Central memory CD8-positive, alpha-beta T cell (primary cell): ENCODE data around the gene RAPGEF1.

Experiments used
- ATAC-seq: fragments of 150-1000 bp; cut with Tn5 transposase; replicated peaks from 2 replicates; pipeline ENCODE4 v1.10.0; 2022; ENCODE audit warnings: mild to moderate bottlenecking, moderate FRiP score, moderate number of reproducible peaks; ENCODE audit not compliant: poor library complexity, severe bottlenecking; ENCODE audit errors: extremely low read depth
- DNase-seq, 2 donors: peaks; one replicate each; pipeline ENCODE4 v3.0.0; 2021; ENCODE audit warnings: low spot score in 2 of 2
- H3K27ac Mint-ChIP-seq: one replicate; pipeline ENCODE4 v1.8.0; 2022; ENCODE audit warnings: low read depth, mild to moderate bottlenecking, moderate library complexity, mixed read lengths
- H3K27me3 Mint-ChIP-seq: one replicate; pipeline ENCODE4 v1.8.0; 2022; ENCODE audit warnings: mixed read lengths
- H3K36me3 Mint-ChIP-seq: one replicate; pipeline ENCODE4 v1.8.0; 2022; ENCODE audit warnings: mild to moderate bottlenecking, moderate library complexity, mixed read lengths; ENCODE audit not compliant: insufficient read depth
- H3K4me1 Mint-ChIP-seq: one replicate; pipeline ENCODE4 v1.8.0; 2022; ENCODE audit warnings: mixed read lengths
- H3K4me3 Mint-ChIP-seq: one replicate; pipeline ENCODE4 v1.8.0; 2022; ENCODE audit warnings: mild to moderate bottlenecking, moderate library complexity, mixed read lengths
- H3K9me3 Mint-ChIP-seq: one replicate; pipeline ENCODE4 v1.8.0; 2022; ENCODE audit warnings: mixed read lengths

RAPGEF1 gene

GRCh38 chr9:131743501-131743900, 3.6 kb upstream of the RAPGEF1 start:
- Mint-ChIP-seq H3K9me3 (no peaks in the 10 kb centered on the region), H3K27ac (peak overlapping the region; percentile 81), H3K4me3 (no peak overlapping the region), H3K4me1 (peaks cover 20% of the 10 kb centered on the region), H3K27me3 (no peaks in the 10 kb centered on the region), H3K36me3 (peaks cover 13% of the 10 kb centered on the region)
- no peak for ATAC-seq
- DNase-seq: no peak

GRCh38 chr9:131743096-131743495, 3.2 kb upstream of the RAPGEF1 start:
- Mint-ChIP-seq H3K36me3 (peaks cover 13% of the 10 kb centered on the region), H3K27me3 (no peaks in the 10 kb centered on the region), H3K4me1 (peaks cover 24% of the 10 kb centered on the region), H3K9me3 (no peaks in the 10 kb centered on the region), H3K27ac (no peak overlapping the region), H3K4me3 (no peak overlapping the region)
- no peak for DNase-seq
- no peak for ATAC-seq

- DNase-seq (no peak), ATAC-seq (no peak)
- peaks cover 22% of the 10 kb centered on the region for H3K36me3 Mint-ChIP-seq
- H3K4me1 Mint-ChIP-seq: peaks cover 40% of the 10 kb centered on the region
- H3K27me3 Mint-ChIP-seq: no peaks in the 10 kb centered on the region
- H3K27ac Mint-ChIP-seq: peak overlapping the region; percentile 92
- peak overlapping the region; percentile 73 for H3K4me3 Mint-ChIP-seq
- no peaks in the 10 kb centered on the region for H3K9me3 Mint-ChIP-seq
These were observed 1.0 kb upstream of the RAPGEF1 start for GRCh38 chr9:131740898-131741297.

GRCh38 chr9:131739133-131739958, 530 bp downstream of the RAPGEF1 start:
- ATAC-seq (peak; percentile 31), DNase-seq (peak in 1 of 2 donors; percentile 22)
- Mint-ChIP-seq H3K4me1 (peaks cover 53% of the 10 kb centered on the region), H3K36me3 (peaks cover 30% of the 10 kb centered on the region), H3K27me3 (no peaks in the 10 kb centered on the region), H3K27ac (peak overlapping the region; percentile 92), H3K9me3 (no peaks in the 10 kb centered on the region), H3K4me3 (peak overlapping the region; percentile 91)

- no peak for ATAC-seq
- Mint-ChIP-seq H3K36me3 (peaks cover 33% of the 10 kb centered on the region), H3K4me3 (peak overlapping the region; percentile 91), H3K9me3 (no peaks in the 10 kb centered on the region), H3K27ac (peak overlapping the region; percentile 92), H3K27me3 (no peaks in the 10 kb centered on the region), H3K4me1 (peaks cover 53% of the 10 kb centered on the region)
- DNase-seq: no peak
These were observed 1.4 kb downstream of the RAPGEF1 start for GRCh38 chr9:131738293-131739132.

GRCh38 chr9:131737426-131737825, 2.5 kb downstream of the RAPGEF1 start:
- ATAC-seq (no peak), DNase-seq (no peak)
- Mint-ChIP-seq H3K9me3 (no peaks in the 10 kb centered on the region), H3K4me3 (peak overlapping the region; percentile 71), H3K4me1 (peaks cover 61% of the 10 kb centered on the region), H3K36me3 (peaks cover 35% of the 10 kb centered on the region), H3K27ac (peak overlapping the region; percentile 91), H3K27me3 (no peaks in the 10 kb centered on the region)

- Mint-ChIP-seq H3K4me3 (peak overlapping the region; percentile 71), H3K36me3 (peaks cover 39% of the 10 kb centered on the region), H3K9me3 (no peaks in the 10 kb centered on the region), H3K27ac (peak overlapping the region; percentile 91), H3K4me1 (peaks cover 70% of the 10 kb centered on the region), H3K27me3 (no peaks in the 10 kb centered on the region)
- ATAC-seq (no peak), DNase-seq (no peak)
These were observed 3.4 kb downstream of the RAPGEF1 start for GRCh38 chr9:131736431-131736830.

- H3K4me3 Mint-ChIP-seq: peak overlapping the region; percentile 71
- peaks cover 73% of the 10 kb centered on the region for H3K4me1 Mint-ChIP-seq
- ATAC-seq (no peak), DNase-seq (no peak)
- H3K9me3 Mint-ChIP-seq: no peaks in the 10 kb centered on the region
- no peaks in the 10 kb centered on the region for H3K27me3 Mint-ChIP-seq
- H3K36me3 Mint-ChIP-seq: peaks cover 39% of the 10 kb centered on the region
- H3K27ac Mint-ChIP-seq: peak overlapping the region; percentile 91
These were observed 4.4 kb downstream of the RAPGEF1 start for GRCh38 chr9:131735238-131736128.

GRCh38 chr9:131734781-131735180, 5.1 kb downstream of the RAPGEF1 start:
- DNase-seq (no peak), ATAC-seq (no peak)
- Mint-ChIP-seq H3K9me3 (no peaks in the 10 kb centered on the region), H3K27ac (peak overlapping the region; percentile 91), H3K4me3 (peak overlapping the region; percentile 71), H3K36me3 (peaks cover 36% of the 10 kb centered on the region), H3K27me3 (no peaks in the 10 kb centered on the region), H3K4me1 (peaks cover 74% of the 10 kb centered on the region)

- Mint-ChIP-seq H3K9me3 (no peaks in the 10 kb centered on the region), H3K27ac (peak overlapping the region; percentile 91), H3K4me3 (peak overlapping the region; percentile 71), H3K27me3 (no peaks in the 10 kb centered on the region), H3K36me3 (peaks cover 40% of the 10 kb centered on the region), H3K4me1 (peaks cover 78% of the 10 kb centered on the region)
- ATAC-seq (peak; percentile 20), DNase-seq (peak; percentile 51 to 66)
These were observed 5.7 kb downstream of the RAPGEF1 start for GRCh38 chr9:131734165-131734610.

GRCh38 chr9:131733541-131734061, 6.3 kb downstream of the RAPGEF1 start:
- DNase-seq: peak in 1 of 2 donors; percentile 34
- H3K4me3 Mint-ChIP-seq: peak overlapping the region; percentile 71
- peaks cover 78% of the 10 kb centered on the region for H3K4me1 Mint-ChIP-seq
- H3K36me3 Mint-ChIP-seq: peaks cover 38% of the 10 kb centered on the region
- H3K27ac Mint-ChIP-seq: peak overlapping the region; percentile 91
- no peaks in the 10 kb centered on the region for H3K9me3 Mint-ChIP-seq
- ATAC-seq: peak; percentile 31
- no peaks in the 10 kb centered on the region for H3K27me3 Mint-ChIP-seq
